A549 treated with ZK216348 at 1 μM for 4 hours (cell line): ENCODE measurements around the gene CCDC71L. TPM values are rescaled to one million over a fixed set of nuclear protein-coding genes. Genes with fewer than 3 reads are reported as not detected.

Experiments used
- total RNA-seq: library from RNA; stranded (reverse); fragments of 200-300 nt; extraction: Qiagen RNA extraction; gene quantifications from 5 replicates; pipeline ENCODE4 v1.2.3, GENCODE V29; 2022; ENCODE audit warnings: low read depth

Gene CCDC71L
- 9.6 to 17.8 TPM (median 14.1 TPM) in 5 replicates for total RNA-seq

GRCh38 chr7:106660862-106661720, at the start of gene CCDC71L:
TSS of gene CCDC71L (minus strand) at chr7:106661158. CDS start at chr7:106660896, 262 bp downstream.

Other genes with a start within 250 kb of the CCDC71L start
- gene PIK3CG, start 204.1 kb upstream of the CCDC71L start, total RNA-seq, result not detected in 5 replicates